OCI-LY7 (cell line): ENCODE measurements around the gene MSANTD3. TPM values are rescaled to one million over a fixed set of nuclear protein-coding genes. Genes with fewer than 3 reads are reported as not detected.

Experiments used
- BruUV-seq: library from RNA; stranded (reverse); fragments of 400-500 nt; replicated peaks from 2 replicates; lab custom pipeline; 2021; lab: Mats Ljungman, UMichigan
- CTCF ChIA-PET: fragments of 300-600 bp; sonication (Branson Sonifier 250); formaldehyde crosslinking; loops from one replicate; lab custom pipeline; 2022; ENCODE audit warnings: antibody characterized with exemption; ENCODE audit not compliant: unreplicated experiment; lab: Charles Lee
- POLR2A ChIA-PET: fragments of 300-600 bp; sonication (Branson Sonifier 250); formaldehyde crosslinking; loops from one replicate; lab custom pipeline; 2022; ENCODE audit warnings: antibody characterized with exemption; lab: Charles Lee
- DNase-seq: peaks from one replicate; pipeline ENCODE4 v3.0.0-alpha.2; 2015; ENCODE audit warnings: low spot score
- H2AFZ ChIP-seq: fragments of 200-600 bp; sonication (generic), shearing (Covaris generic); 2 replicates; pipeline ENCODE4 v1.6.1; 2014; ENCODE audit warnings: mild to moderate bottlenecking, antibody characterized with exemption, low read length, moderate library complexity
- H3K27ac ChIP-seq: fragments of 200-600 bp; sonication (generic); 2 replicates; pipeline ENCODE4 v1.5.1; 2014; ENCODE audit warnings: mixed run types, low read depth, mild to moderate bottlenecking, moderate library complexity, low read length, inconsistent platforms; ENCODE audit not compliant: poor library complexity, severe bottlenecking
- H3K36me3 ChIP-seq: fragments of 200-600 bp; sonication (generic); 2 replicates; pipeline ENCODE4 v1.6.1; 2014; ENCODE audit warnings: mild to moderate bottlenecking, antibody characterized with exemption, low read length, moderate library complexity, mixed read lengths; ENCODE audit not compliant: insufficient read depth
- H3K4me1 ChIP-seq: fragments of 200-600 bp; sonication (generic); 2 replicates; pipeline ENCODE4 v1.5.1; 2014; ENCODE audit warnings: mild to moderate bottlenecking, low read length; ENCODE audit not compliant: insufficient read depth, poor library complexity, severe bottlenecking
- H3K4me2 ChIP-seq: fragments of 200-600 bp; sonication (generic); 2 replicates; pipeline ENCODE4 v1.6.1; 2014; ENCODE audit warnings: mild to moderate bottlenecking, low read length
- H3K4me3 ChIP-seq: fragments of 200-600 bp; sonication (generic); 2 replicates; pipeline ENCODE4 v1.5.1; 2014; ENCODE audit warnings: mild to moderate bottlenecking, low read depth, low read length; ENCODE audit not compliant: poor library complexity, severe bottlenecking
- H3K79me2 ChIP-seq: fragments of 200-600 bp; sonication (generic); 2 replicates; pipeline ENCODE4 v1.6.1; 2016; ENCODE audit warnings: low read depth, mild to moderate bottlenecking, low read length, moderate library complexity, mixed read lengths; ENCODE audit not compliant: insufficient read depth
- H3K9me2 ChIP-seq: fragments of 200-600 bp; sonication (generic); 2 replicates; pipeline ENCODE4 v1.6.1; 2016; ENCODE audit warnings: mild to moderate bottlenecking, low read length, mixed read lengths; ENCODE audit not compliant: insufficient read depth
- H3K9me3 ChIP-seq: fragments of 200-600 bp; sonication (generic); 2 replicates; pipeline ENCODE4 v1.6.1; 2014; ENCODE audit warnings: mild to moderate bottlenecking, mixed run types, low read length, mixed read lengths
- H4K20me1 ChIP-seq: fragments of 200-600 bp; sonication (generic); 2 replicates; pipeline ENCODE4 v1.6.1; 2014; ENCODE audit warnings: mild to moderate bottlenecking, antibody characterized with exemption, low read length, moderate library complexity, mixed read lengths; ENCODE audit not compliant: insufficient read depth
- CTCF ChIP-seq: fragments of 200-600 bp; sonication (generic); conservative IDR thresholded peaks from 2 replicates; pipeline ENCODE4 v1.5.1; 2014; ENCODE audit warnings: mild to moderate bottlenecking, antibody characterized with exemption, low read length, moderate library complexity, mixed read lengths
- EZH2phosphoT487 ChIP-seq: fragments of 200-600 bp; sonication (generic); IDR thresholded peaks from 2 replicates; pipeline ENCODE4 v1.6.1; 2018; ENCODE audit warnings: low read depth, borderline replicate concordance, mild to moderate bottlenecking, mixed run types, antibody characterized with exemption, low read length, moderate library complexity, mixed read lengths
- intact Hi-C: fragments of 100-400 bp; cut with micrococcal nuclease; formaldehyde crosslinking; loops from one replicate; pipeline ENCODE4 v1.10.0; 2022; ENCODE audit not compliant: unreplicated experiment
- total RNA-seq, 2 experiments: library from RNA; depleted of rRNA in 1 of 2; stranded (reverse); fragments of >200 nt in 1 of 2; shearing (Covaris generic) in 1 of 2; gene quantifications; 2 replicates each; pipeline ENCODE4 v1.2.3, GENCODE V29; 2014 to 2022

The MSANTD3 gene
- total RNA-seq, 2 experiments from 2014 or later, result 30.5 to 38.0 TPM

DNA sequence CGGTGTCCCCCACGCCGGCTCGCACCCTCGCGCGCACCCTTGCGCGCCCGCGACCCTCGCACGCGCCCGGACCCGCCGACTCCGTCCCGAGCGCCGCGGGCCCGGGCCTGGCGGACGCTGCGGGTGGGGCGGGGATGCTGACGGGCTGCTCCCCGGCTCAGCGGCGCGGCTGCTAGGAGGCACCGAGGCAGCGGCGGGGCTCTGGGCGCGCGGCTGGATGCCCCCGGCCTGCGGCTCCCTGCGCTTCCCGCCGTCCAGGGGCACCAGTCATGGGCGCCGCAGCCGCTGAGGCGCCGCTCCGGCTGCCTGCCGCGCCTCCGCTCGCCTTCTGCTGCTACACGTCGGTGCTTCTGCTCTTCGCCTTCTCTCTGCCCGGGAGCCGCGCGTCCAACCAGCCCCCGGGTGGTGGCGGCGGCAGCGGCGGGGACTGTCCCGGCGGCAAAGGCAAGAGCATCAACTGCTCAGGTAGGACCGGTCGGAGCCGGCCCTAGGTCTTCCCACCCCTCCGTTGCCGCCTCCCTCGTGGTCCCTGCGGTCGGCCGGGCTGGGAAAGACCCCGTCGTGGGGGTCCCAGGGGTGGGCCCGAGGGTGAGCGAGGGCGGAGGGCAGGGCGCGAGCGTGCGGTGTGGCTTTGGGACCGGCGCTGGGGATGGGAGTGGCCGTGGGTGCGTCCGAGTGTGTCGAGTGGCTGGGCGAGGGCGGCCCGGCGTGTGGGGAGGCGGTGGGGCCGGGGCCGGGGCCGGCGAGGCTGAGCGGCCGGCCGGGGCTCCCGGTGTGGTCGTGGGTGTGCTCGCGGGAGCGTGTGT lies 46.5 kb downstream of the MSANTD3 start:
- Histone ChIP-seq H2AFZ (peak overlapping the region; percentile 62), H4K20me1 (no peaks in the 10 kb centered on the region), H3K36me3 (no peaks in the 10 kb centered on the region), H3K4me2 (peak overlapping the region; percentile 81), H3K9me2 (no peaks in the 10 kb centered on the region), H3K27ac (peak overlapping the region; percentile 21), H3K4me1 (peaks cover 15% of the 10 kb centered on the region), H3K79me2 (no peaks in the 10 kb centered on the region), H3K4me3 (peak overlapping the region; percentile 81), H3K9me3 (no peaks in the 10 kb centered on the region)
- ChIA-PET POLR2A (interaction anchor here (0.6 to 1.0 kb wide), 2 partner anchors 47 to 1047 kb away, joined by 3 to 4 read pairs; partner anchors contain the start of gene MSANTD3), CTCF (interaction anchor here (0.6 kb wide), 3 partner anchors 24 to 568 kb away, joined by 3 to 5 read pairs (median 4); no protein-coding TSS in a partner anchor)
- intact Hi-C loops, result no loop called here
- TF ChIP-seq CTCF (no peak), EZH2phosphoT487 (no peak)
- DNase-seq, result peak; percentile 63
- BruUV-seq, result no TSS peak

- Histone ChIP-seq H2AFZ (peak overlapping the region; percentile 62), H3K36me3 (no peaks in the 10 kb centered on the region), H3K79me2 (no peaks in the 10 kb centered on the region), H3K9me2 (no peaks in the 10 kb centered on the region), H3K4me3 (peak overlapping the region; percentile 81), H3K27ac (no peak overlapping the region), H3K4me2 (peak overlapping the region; percentile 81), H3K4me1 (peaks cover 15% of the 10 kb centered on the region), H4K20me1 (no peaks in the 10 kb centered on the region), H3K9me3 (no peaks in the 10 kb centered on the region)
- peak; percentile 18 for DNase-seq
- intact Hi-C loops, result no loop called here
- no peak for TF ChIP-seq CTCF
- BruUV-seq, result no TSS peak
- CTCF ChIA-PET, result no interaction called here
- POLR2A ChIA-PET, result no interaction called here
Observed at GRCh38 chr9:100474082-100474923, 47.4 kb downstream of the MSANTD3 start.
